HepG2 (cell line): ENCODE data around the gene VPS11. TPM values are rescaled to one million over a fixed set of nuclear protein-coding genes. Genes with fewer than 3 reads are reported as not detected.

Experiments
- BRF2 ChIP-seq: sonication (generic); formaldehyde crosslinking; IDR thresholded peaks from 2 replicates; pipeline ENCODE4 v1.8.1; 2022; ENCODE audit warnings: mild to moderate bottlenecking, missing genetic modification reagents
- CTCF ChIP-seq: sonication (generic); formaldehyde crosslinking; IDR thresholded peaks from 2 replicates; pipeline ENCODE4 v1.5.0; 2020; ENCODE audit warnings: mild to moderate bottlenecking, missing genetic modification reagents, moderate library complexity
- DBP ChIP-seq: sonication (generic); formaldehyde crosslinking; IDR thresholded peaks from 2 replicates; pipeline ENCODE4 v1.4.0; 2020; ENCODE audit warnings: missing genetic modification reagents; ENCODE audit errors: not compliant biosample characterization
- MATR3 ChIP-seq: sonication (generic); formaldehyde crosslinking; IDR thresholded peaks from 2 replicates; pipeline ENCODE4 v1.4.0; 2020; ENCODE audit warnings: missing genetic modification reagents
- MTA3 ChIP-seq: sonication (generic); formaldehyde crosslinking; IDR thresholded peaks from 2 replicates; pipeline ENCODE4 v1.4.0; 2020; ENCODE audit warnings: missing genetic modification reagents
- NKX3-1 ChIP-seq: sonication (generic); formaldehyde crosslinking; IDR thresholded peaks from 2 replicates; pipeline ENCODE4 v1.5.0; 2020; ENCODE audit warnings: missing genetic modification reagents
- PAX8 ChIP-seq: sonication (generic); formaldehyde crosslinking; IDR thresholded peaks from 2 replicates; pipeline ENCODE4 v1.8.0; 2022; ENCODE audit warnings: mild to moderate bottlenecking, missing genetic modification reagents, borderline replicate concordance
- SAFB2 ChIP-seq: sonication (generic); formaldehyde crosslinking; IDR thresholded peaks from 2 replicates; pipeline ENCODE4 v1.5.1; 2020; ENCODE audit warnings: missing genetic modification reagents, low read depth, mild to moderate bottlenecking, borderline replicate concordance
- SIN3A ChIP-seq: IDR thresholded peaks from 2 replicates; pipeline ENCODE4 v1.6.1; 2011; ENCODE audit warnings: low read depth, mild to moderate bottlenecking, control low read depth, low read length, borderline replicate concordance
- STAT5B ChIP-seq: sonication (generic); formaldehyde crosslinking; IDR thresholded peaks from 2 replicates; pipeline ENCODE4 v1.4.0; 2020; ENCODE audit warnings: missing genetic modification reagents
- ZBTB7A ChIP-seq: sonication (generic); formaldehyde crosslinking; IDR thresholded peaks from 2 replicates; pipeline ENCODE4 v1.8.0; 2022; ENCODE audit warnings: mild to moderate bottlenecking, missing genetic modification reagents
- ZFAT ChIP-seq: sonication (generic); formaldehyde crosslinking; conservative IDR thresholded peaks from 2 replicates; pipeline ENCODE4 v1.8.1; 2023; ENCODE audit warnings: missing genetic modification reagents, inconsistent platforms
- ZNF292 ChIP-seq: sonication (generic); formaldehyde crosslinking; IDR thresholded peaks from 2 replicates; pipeline ENCODE4 v1.8.1; 2022; ENCODE audit warnings: mild to moderate bottlenecking, low read depth, missing genetic modification reagents, borderline replicate concordance
- ZNF33A ChIP-seq: sonication (generic); formaldehyde crosslinking; IDR thresholded peaks from 2 replicates; pipeline ENCODE4 v1.5.1; 2020; ENCODE audit warnings: missing genetic modification reagents, mild to moderate bottlenecking, moderate library complexity, borderline replicate concordance
- ZNF468 ChIP-seq: sonication (generic); formaldehyde crosslinking; IDR thresholded peaks from 2 replicates; pipeline ENCODE4 v1.8.0; 2022; ENCODE audit warnings: mild to moderate bottlenecking, moderate library complexity, missing genetic modification reagents
- ZNF557 ChIP-seq: sonication (generic); formaldehyde crosslinking; IDR thresholded peaks from 2 replicates; pipeline ENCODE4 v1.4.0; 2020; ENCODE audit warnings: missing genetic modification reagents
- ZNF597 ChIP-seq: sonication (generic); formaldehyde crosslinking; IDR thresholded peaks from 2 replicates; pipeline ENCODE4 v1.5.0; 2020; ENCODE audit warnings: missing genetic modification reagents
- ZNF605 ChIP-seq: sonication (generic); formaldehyde crosslinking; IDR thresholded peaks from 2 replicates; pipeline ENCODE4 v1.8.0; 2022; ENCODE audit warnings: mild to moderate bottlenecking, missing genetic modification reagents
- ZNF724P ChIP-seq: sonication (generic); formaldehyde crosslinking; IDR thresholded peaks from 2 replicates; pipeline ENCODE4 v1.8.0; 2022; ENCODE audit warnings: missing genetic modification reagents, borderline replicate concordance
- polyA plus RNA-seq, 8 experiments: library from polyadenylated mRNA; depleted of rRNA in 3 of 8; stranded (reverse) in 7 of 8; unstranded in 1 of 8; fragments of >200 nt; fragmentation: Illumina TruSeq in 4 of 8; extraction: Trizol in 4 of 8; gene quantifications; 2 replicates each; pipeline versions ENCODE4 v1.2.1 to v1.2.3, GENCODE V29; 2011 to 2016; ENCODE audit warnings: low read depth in 4 of 8, missing spikeins in 1 of 8, mixed read lengths in 1 of 8; ENCODE audit not compliant: insufficient read depth in 1 of 8
- total RNA-seq, 5 experiments: library from RNA; depleted of rRNA; stranded (reverse); fragments of >200 nt; fragmentation: Illumina TruSeq; extraction: Trizol; gene quantifications; 2 replicates each; pipeline ENCODE4 v1.2.3, GENCODE V29; 2016; ENCODE audit warnings: low read depth in 1 of 5
- TF ChIP-seq, protein P1 (sequence below): sonication (generic); formaldehyde crosslinking; IDR thresholded peaks from 2 replicates; pipeline ENCODE4 v1.5.0; 2020; ENCODE audit warnings: mild to moderate bottlenecking, low read depth, missing genetic modification reagents, borderline replicate concordance
- TF ChIP-seq, protein P2 (sequence below): sonication (generic); formaldehyde crosslinking; IDR thresholded peaks from 2 replicates; pipeline ENCODE4 v1.5.0; 2020; ENCODE audit warnings: missing genetic modification reagents, mild to moderate bottlenecking, borderline replicate concordance
- TF ChIP-seq, protein P3 (sequence below): sonication (generic); formaldehyde crosslinking; IDR thresholded peaks from 2 replicates; pipeline ENCODE4 v1.8.1; 2023; ENCODE audit warnings: mild to moderate bottlenecking, moderate library complexity, missing genetic modification reagents

VPS11 gene
- total and polyA plus RNA-seq, 2 of the 13 experiments (the other 11 are each of a cell fraction or from before 2014, with no cell fraction given): 13.7 to 21.6 TPM

GRCh38 chr11:119024430-119025098, 43.1 kb upstream of the VPS11 start (continued):
- TF ChIP-seq, protein P1, sequence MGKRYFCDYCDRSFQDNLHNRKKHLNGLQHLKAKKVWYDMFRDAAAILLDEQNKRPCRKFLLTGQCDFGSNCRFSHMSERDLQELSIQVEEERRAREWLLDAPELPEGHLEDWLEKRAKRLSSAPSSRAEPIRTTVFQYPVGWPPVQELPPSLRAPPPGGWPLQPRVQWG (CRISPR knock-in tag): no peak
- TF ChIP-seq CTCF (no peak), SAFB2 (CRISPR knock-in tag) (no peak), ZNF33A (CRISPR knock-in tag) (no peak), ZNF292 (no peak), ZNF724P (no peak), ZNF557 (no peak), ZNF597 (CRISPR knock-in tag) (no peak), ZNF468 (CRISPR knock-in tag) (no peak), MATR3 (no peak), ZFAT (CRISPR knock-in tag) (no peak), MTA3 (CRISPR knock-in tag) (no peak), PAX8 (CRISPR knock-in tag) (no peak), BRF2 (CRISPR knock-in tag) (no peak), SIN3A (0 out of 2 replicates have a peak, but pooled peaks have one; percentile 30), DBP (CRISPR knock-in tag) (no peak), ZBTB7A (CRISPR knock-in tag) (no peak), NKX3-1 (no peak), ZNF605 (CRISPR knock-in tag) (no peak), STAT5B (CRISPR knock-in tag) (no peak)
- TF ChIP-seq, protein P2, sequence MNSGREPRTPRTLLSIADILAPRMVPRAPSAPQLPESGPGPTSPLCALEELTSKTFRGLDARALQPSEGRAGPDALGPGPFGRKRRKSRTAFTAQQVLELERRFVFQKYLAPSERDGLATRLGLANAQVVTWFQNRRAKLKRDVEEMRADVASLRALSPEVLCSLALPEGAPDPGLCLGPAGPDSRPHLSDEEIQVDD (CRISPR knock-in tag): 0 out of 2 replicates have a peak, but pooled peaks have one; percentile 8
- TF ChIP-seq, protein P3, sequence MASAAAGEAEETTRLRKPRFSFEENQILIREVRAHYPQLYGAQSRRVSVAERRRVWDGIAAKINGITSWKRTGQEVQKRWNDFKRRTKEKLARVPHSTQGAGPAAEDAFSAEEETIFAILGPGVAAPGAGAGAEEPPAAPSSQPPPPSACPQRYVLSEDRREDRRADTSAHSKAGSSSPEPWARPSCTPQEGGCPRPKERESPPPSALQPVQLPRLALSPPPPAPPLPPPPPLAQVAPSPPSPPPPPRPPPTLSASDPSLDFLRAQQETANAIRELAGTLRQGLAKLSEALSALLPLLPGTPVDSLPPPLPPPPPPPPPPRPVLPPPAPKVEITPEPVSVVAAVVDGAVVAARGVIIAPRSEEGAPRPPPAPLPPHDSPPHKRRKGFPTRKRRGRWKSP (CRISPR knock-in tag): no peak
